ENCODE measurements around the gene HECW1. TPM values are rescaled to one million over a fixed set of nuclear protein-coding genes. Genes with fewer than 3 reads are reported as not detected.
"Not testable (repeated sequence)": the region's sequence is repeated elsewhere in the genome, so short reads cannot be mapped to it uniquely, and the experiment has no call there.

HECW1 gene
- total RNA-seq, 3 donors from 2014 or later, result 0.48 to 1.9 (median 0.66) TPM

DNA sequence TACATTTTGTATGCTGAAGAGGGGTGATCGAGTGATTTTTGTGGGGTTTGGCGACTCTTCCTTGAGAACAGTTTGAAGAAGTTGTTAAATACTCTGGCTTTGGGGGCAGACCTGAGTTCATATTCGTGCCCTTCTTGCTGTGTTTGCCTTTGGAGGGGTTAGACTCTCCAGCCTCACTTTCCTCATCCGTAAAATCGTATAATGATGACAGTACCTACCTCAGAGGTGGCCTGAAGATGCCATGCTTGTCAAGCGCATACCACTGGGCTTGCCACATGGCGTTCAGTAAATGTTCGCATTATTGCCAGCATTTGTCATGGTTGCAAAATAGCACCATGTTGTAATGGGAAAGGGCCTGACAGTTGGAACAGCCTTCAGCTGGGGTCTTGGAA lies 471.7 kb downstream of the HECW1 start:
- TF ChIP-seq POLR2A (IDR thresholded peaks at IDR 0.05) (no peak), POLR2AphosphoS5 (IDR thresholded peaks at IDR 0.05) (no peak)
- TF ChIP-seq, protein P1, sequence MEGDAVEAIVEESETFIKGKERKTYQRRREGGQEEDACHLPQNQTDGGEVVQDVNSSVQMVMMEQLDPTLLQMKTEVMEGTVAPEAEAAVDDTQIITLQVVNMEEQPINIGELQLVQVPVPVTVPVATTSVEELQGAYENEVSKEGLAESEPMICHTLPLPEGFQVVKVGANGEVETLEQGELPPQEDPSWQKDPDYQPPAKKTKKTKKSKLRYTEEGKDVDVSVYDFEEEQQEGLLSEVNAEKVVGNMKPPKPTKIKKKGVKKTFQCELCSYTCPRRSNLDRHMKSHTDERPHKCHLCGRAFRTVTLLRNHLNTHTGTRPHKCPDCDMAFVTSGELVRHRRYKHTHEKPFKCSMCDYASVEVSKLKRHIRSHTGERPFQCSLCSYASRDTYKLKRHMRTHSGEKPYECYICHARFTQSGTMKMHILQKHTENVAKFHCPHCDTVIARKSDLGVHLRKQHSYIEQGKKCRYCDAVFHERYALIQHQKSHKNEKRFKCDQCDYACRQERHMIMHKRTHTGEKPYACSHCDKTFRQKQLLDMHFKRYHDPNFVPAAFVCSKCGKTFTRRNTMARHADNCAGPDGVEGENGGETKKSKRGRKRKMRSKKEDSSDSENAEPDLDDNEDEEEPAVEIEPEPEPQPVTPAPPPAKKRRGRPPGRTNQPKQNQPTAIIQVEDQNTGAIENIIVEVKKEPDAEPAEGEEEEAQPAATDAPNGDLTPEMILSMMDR (IDR thresholded peaks at IDR 0.05), result no peak
- no peak for DNase-seq (ENCODE audit: low spot score in 2 of 2)
- peak overlapping the region; percentile 61 to 94 for H3K27ac ChIP-seq
- H3K36me3 ChIP-seq, result no peaks in the 10 kb centered on the region
- H3K9me3 ChIP-seq, result no peaks in the 10 kb centered on the region
- intact Hi-C loops (cut with DNase I; ENCODE audit: low total_unique reads), result no loop called here
- H3K4me1 ChIP-seq, result no peaks in the 10 kb centered on the region
- no peaks in the 10 kb centered on the region for H3K27me3 ChIP-seq
- H3K4me3 ChIP-seq, result peak overlapping the region; percentile 90 to 99 (median 96)

DNA sequence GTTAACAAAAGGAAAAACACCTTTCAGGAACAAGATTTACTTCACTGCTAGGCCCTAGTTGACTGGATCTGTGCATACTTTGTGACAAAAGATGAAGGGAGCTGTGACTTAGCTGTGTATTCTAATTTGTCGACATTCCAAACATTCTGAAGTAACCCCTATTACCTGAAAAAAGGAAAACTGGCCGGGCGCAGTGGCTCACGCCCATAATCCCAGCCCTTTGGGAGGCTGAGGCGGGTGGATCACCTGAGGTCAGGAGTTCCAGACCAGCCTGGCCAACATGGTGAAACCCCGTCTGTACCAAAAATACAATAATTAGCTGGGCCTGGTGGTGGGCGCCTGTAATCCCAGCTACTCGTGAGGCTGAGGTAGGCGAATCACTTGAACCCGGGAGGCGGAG lies 472.3 kb downstream of the HECW1 start:
- H3K9me3 ChIP-seq; DNase-seq (ENCODE audit: low spot score in 2 of 2); H3K36me3 ChIP-seq; H3K4me1 ChIP-seq; H3K27me3 ChIP-seq; intact Hi-C loops (cut with DNase I; ENCODE audit: low total_unique reads): not testable (repeated sequence)
- peak overlapping the region; percentile 61 to 94 for H3K27ac ChIP-seq
- peak overlapping the region; percentile 90 to 99 (median 96) for H3K4me3 ChIP-seq

DNA sequence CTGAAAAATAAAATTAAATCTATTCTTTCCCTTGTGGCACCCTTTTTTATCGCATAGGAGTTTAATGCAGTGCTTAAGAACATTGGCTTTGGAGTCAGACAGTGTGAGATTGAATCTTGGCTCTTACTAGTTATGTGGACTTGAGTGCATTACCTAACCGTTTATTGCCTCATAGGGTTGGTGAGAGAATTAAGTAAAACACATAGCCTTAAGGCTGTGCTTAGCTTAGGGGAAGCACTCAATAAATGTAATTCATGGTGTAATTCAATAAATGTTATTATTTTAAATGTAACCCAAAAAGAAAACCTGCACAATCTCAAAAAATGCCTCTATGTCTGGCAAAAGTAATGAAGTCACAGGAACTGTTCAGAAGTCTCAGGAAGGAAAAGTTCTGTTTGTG lies 473.1 kb downstream of the HECW1 start:
- Histone ChIP-seq H3K27ac (peak overlapping the region in 1 of 2 donors; percentile 94), H3K36me3 (no peaks in the 10 kb centered on the region), H3K9me3 (no peaks in the 10 kb centered on the region), H3K4me1 (no peaks in the 10 kb centered on the region), H3K4me3 (peak overlapping the region in 1 of 3 donors; percentile 99), H3K27me3 (no peaks in the 10 kb centered on the region)
- DNase-seq (ENCODE audit: low spot score in 2 of 2), result no peak
- intact Hi-C loops (cut with DNase I; ENCODE audit: low total_unique reads), result no loop called here
- no peak for TF ChIP-seq POLR2A (IDR thresholded peaks at IDR 0.05)
- TF ChIP-seq, protein P1 (IDR thresholded peaks at IDR 0.05), result no peak
- TF ChIP-seq POLR2AphosphoS5 (IDR thresholded peaks at IDR 0.05), result no peak

DNA sequence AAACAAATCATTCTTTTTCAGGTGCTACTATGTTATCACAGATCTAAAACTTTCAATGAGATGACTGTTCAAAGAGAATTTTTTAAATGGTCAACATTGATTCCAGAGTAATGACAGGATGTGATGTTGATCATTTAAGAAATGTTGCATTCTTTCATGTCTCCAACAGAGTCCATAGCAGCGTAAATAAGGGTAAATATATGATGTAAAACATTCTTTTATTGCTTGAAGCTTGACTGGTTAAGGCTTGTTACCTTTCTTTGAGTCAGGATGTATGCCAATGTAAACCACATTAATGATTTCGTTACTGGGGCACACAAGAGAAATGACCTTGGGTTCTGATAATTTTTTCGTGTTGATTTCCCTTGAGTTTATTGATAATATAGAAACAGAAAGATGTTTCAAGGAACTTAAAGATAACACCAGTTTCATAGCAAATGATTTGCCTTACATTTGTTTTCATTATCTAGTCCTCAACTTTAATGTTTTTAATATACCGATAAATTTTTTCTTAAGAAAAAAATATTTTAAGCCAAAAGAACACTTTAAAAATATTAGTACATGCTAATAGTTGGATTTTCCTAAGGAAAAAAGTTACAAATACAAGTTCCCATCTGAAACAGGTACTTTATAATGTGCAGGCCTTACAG lies 473.9 kb downstream of the HECW1 start:
- intact Hi-C loops (cut with DNase I; ENCODE audit: low total_unique reads), result no loop called here

DNA sequence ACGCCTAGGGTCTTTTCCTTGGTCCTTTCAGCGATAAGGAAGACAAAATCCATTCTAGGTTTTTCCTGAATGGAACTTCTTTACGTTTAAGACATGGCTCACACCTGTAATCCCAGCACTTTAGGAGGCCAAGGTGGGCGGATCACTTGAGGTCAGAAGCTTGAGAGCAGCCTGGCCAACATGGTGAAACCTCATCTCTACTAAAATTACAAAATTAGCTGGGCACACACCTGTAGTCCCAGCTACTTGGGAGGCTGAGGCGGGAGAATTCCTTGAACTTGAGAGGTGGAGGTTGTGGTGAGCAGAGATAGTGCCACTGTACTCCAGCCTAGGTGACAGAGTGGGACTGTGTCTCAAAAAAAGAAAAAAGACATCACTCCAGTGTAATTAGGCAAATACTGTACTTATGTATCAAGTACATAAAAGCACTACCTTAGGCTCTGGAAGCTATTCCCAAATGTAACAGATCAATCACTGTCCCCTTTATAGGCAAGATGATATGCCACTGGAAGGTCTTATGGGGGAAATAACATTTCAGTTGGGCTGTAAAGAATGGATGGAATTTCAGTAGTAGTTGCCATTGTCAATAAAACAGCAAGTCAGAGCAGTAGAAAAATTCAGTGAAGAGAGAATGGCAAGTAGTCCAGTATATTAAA lies 476.2 kb downstream of the HECW1 start:
- Histone ChIP-seq H3K27ac (no peak overlapping the region), H3K4me3 (no peak overlapping the region), H3K27me3 (no peaks in the 10 kb centered on the region), H3K36me3 (no peaks in the 10 kb centered on the region), H3K9me3 (no peaks in the 10 kb centered on the region), H3K4me1 (no peaks in the 10 kb centered on the region)
- TF ChIP-seq, protein P1 (IDR thresholded peaks at IDR 0.05), result no peak
- TF ChIP-seq POLR2AphosphoS5 (IDR thresholded peaks at IDR 0.05) (no peak), POLR2A (IDR thresholded peaks at IDR 0.05) (no peak)
- intact Hi-C loops (cut with DNase I; ENCODE audit: low total_unique reads), result no loop called here
- DNase-seq (ENCODE audit: low spot score in 2 of 2), result no peak

More for the DNA sequence above, 473.9 kb downstream of the HECW1 start:
- Histone ChIP-seq H3K27ac (peak overlapping the region in 1 of 2 donors; percentile 94), H3K4me1 (no peaks in the 10 kb centered on the region), H3K36me3 (no peaks in the 10 kb centered on the region), H3K27me3 (no peaks in the 10 kb centered on the region), H3K9me3 (no peaks in the 10 kb centered on the region), H3K4me3 (peak overlapping the region in 1 of 3 donors; percentile 99)
- DNase-seq (ENCODE audit: low spot score in 2 of 2), result no peak
- TF ChIP-seq POLR2A (IDR thresholded peaks at IDR 0.05), result no peak
- TF ChIP-seq, protein P1 (IDR thresholded peaks at IDR 0.05), result no peak
- no peak for TF ChIP-seq POLR2AphosphoS5 (IDR thresholded peaks at IDR 0.05)

Data from breast epithelium (tissue), 4 donors.